ENCODE measurements around the gene CCL17.
"Not testable (repeated sequence)": the region's sequence is repeated elsewhere in the genome, so short reads cannot be mapped to it uniquely, and the experiment has no call there.

CCL17 gene

DNA sequence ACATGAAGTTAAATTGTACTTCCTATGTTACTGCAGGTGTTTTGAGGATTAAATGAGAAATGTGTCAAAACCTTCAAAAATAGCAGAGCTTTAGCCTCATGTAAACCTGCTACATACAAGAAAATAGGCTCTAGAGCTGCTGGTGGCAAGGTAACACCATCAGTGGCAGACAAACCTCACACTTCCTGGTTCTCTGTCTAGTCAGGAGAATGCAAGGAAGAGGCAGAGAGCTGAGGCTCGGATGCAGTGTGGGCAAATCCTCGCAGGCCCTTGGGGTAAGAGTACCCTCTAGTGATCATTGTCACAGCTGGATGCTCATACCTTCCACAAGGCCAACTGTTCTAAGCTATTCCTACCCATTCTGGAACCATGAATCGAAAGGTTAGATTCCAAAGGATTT is 28.4 kb downstream of the CCL17 start:
- DNase-seq, result no peak

GRCh38 chr16:57434003-57434402 is 29.4 kb downstream of the CCL17 start:
- DNase-seq, result no peak

DNA sequence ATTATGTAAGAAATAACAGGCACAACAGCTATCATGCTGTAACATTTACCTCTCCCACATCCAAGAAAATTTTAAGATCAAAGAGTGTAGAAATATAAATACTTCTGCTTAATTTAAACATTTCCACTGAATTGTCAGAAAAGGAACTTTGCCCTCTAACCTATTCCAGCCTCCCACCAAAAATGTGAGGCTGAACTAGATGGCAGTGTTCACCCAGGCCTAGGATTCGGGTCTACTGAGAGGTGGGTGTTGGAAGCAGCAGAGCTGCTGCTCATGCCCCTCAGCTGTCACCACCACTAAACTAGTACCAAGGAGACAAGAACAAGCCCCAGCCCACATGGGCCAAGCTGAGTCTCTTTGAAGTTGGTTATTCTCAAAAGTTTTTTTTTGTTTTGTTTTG is 31.3 kb downstream of the CCL17 start:
- DNase-seq, result no peak

DNA sequence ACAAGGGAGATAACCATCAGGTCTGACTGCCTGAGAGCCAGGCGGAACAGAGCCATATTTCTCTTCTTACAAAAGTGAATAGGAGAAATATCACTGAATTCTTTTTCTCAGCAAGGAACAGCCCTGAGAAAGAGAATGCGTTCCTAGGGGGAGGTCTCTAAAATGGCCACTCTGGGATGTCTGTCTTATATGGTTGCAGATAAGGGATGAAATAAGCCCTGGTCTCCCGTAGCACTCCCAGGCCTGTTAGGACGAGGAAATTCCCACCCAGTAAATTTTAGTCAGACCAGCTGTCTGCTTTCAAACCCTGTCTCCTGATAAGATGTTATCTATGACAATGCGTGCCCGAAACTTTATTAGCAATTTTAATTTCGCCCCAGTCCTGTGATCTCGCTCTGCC is 35.4 kb downstream of the CCL17 start:
- DNase-seq, result not testable (repeated sequence)

DNA sequence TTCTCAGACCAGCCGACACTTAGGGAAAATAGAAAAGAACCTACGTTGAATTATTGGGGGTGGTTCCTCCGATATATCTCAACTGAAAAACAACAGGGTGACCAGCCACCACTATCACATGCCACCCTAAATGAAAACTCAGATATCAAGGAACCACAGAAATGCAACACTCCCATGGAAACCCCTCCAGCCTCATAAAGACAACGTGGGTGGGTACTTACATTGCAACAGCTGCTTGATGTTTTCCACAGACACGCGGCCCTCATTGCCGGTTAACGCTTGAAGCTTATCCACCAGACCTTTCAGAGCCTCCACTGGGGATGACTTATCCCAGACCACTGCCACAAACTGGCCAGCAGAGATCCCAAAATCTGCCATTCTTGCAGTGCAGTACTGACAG is 36.0 kb downstream of the CCL17 start:
- not testable (repeated sequence) for DNase-seq

DNA sequence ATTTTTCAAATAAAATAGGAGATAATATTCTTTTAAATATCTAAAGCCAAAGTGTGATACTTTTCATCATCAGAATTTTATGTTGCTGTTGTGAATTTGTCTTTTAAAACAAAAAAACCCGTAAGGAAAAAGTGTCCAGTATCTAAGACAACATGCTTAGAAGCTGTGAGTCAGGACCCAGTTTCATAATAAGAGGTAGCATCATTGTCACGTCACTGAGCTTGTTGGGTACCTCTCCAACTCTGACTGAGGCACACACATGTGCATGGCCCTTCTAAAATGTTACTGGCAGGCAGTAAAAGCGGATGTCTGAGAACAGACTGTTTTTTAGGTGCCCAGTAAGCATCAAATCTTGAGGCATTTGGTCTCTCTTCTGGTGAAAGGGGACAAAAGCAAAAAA is 40.1 kb downstream of the CCL17 start:
- DNase-seq, result no peak

GRCh38 chr16:57445510-57445909 is 40.9 kb downstream of the CCL17 start:
- no peak for DNase-seq

DNA sequence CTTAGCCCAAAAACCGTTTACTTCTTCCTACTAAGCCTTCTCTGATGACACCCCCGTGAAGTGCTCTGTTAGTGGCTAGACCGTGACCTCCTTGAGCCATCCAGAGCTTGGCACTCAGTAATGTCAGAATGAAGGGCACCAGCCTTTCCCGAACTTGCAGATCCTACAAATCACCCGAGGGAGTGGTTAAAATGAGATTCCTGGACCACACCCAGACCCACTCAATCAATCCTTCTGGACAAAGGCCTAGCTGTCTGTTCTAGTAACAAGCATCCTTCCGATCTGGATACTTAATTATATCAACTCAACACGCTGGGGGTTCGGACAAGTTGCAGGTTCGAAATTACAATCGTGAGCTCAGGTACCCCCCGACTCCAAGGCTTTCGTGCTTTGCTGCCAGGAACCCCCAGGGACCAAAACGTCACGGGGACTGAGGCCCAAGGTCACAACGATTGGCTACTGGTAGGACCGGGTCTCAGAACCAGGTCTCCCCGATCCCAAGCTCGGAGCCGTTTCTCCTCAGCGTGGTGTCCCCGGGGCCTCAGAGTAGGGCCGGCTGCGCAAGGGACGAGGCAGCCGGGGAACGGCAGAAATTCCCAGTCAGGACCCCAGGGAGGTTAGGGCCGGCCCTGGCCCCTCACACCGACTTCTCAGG is 42.1 kb downstream of the CCL17 start:
- peak in 1 of 2 donors; percentile 34 for DNase-seq

- peak; percentile 94 to 96 for DNase-seq
Observed at GRCh38 chr16:57447186-57447962, 42.8 kb downstream of the CCL17 start, which contains the start of the genes CIAPIN1 and COQ9. Gene CIAPIN1, minus strand, starts transcription at chr16:57447385. Its CDS starts 6,457 bp downstream, at chr16:57440928. Gene COQ9, plus strand, starts transcription at chr16:57447479. Its CDS starts 27 bp downstream, at chr16:57447506.

DNA sequence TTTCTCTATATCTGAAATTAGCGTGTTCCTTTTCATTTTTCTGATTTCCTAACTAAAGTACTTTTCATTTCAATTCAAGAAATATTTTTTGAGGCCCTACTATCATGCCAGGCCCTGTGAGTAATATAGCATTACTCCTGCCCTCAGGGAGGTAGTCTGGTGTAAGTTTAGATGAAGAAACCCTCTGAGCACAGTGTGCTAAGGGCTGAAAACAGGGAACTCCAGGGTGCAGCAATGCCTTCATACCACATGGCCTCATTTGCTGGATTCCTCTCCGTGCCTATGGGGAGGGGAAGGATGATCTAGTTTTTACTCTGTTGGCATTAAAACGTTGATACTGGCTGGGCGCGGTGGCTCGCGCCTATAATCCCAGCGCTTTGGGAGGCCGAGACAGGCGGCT is 47.5 kb downstream of the CCL17 start:
- peak in 1 of 2 donors; percentile 8 for DNase-seq

DNA sequence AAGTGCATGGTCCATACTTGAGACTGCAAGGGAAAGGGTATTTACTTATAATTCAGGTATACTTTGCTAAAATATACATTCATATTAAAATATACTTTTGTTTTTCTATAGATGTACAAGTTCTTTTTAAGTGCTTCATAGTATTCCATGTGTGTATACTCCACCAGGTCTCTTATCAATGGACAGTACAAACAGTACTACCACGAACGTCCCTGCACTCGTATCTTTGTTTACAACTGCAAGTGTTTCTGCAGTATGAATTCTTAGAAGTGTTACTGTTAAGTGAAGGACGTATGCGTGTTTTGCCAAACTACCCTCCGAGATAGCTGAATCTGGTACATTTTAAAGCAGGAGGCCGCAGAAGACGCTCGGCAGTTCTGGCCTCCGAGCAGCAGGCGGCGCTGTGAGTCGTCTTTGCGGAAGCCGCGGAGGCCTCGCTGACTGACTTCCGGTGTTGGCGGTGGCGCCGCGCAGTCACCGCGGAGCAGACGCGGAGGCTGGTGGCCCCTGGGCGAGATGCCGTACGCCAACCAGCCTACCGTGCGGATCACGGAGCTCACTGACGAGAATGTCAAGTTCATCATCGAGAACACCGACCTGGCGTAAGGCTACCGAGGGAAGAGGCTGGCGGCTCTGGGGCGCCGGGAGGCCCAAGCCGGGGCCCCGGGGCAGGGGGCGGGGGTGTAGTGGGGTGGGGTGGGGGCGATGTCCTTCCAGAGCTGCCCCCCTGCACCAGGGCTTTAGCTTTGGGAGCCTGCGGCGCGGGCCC is 57.8 kb downstream of the CCL17 start, which contains the start of gene POLR2C:
Gene POLR2C (plus strand): TSS at position 471 of the 769 bp plus-strand sequence. CDS start 46 bp downstream, at position 517.
- DNase-seq, result peak; percentile 87 to 92

- DNase-seq, result peak; percentile 15 to 48
Observed at GRCh38 chr16:57462978-57463362, 58.4 kb downstream of the CCL17 start.

DNA sequence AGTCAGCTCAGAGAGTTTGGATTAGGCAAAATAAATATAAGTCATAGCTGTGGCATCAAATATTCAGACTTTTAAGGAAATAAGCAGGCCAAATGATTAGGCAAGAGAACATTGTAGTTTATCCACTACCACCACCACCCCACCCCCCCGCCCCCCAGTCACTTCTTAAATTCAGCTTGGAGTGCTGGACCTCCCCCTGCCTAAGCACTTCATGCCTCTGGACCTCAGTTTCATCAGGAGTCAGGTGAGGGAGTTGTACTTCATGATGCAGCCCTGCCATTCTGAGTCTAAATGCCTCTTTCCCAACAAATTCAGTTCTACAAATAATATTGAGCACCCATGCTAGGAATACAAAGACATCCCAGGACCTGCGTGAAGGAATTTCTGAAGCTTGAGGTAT is 60.0 kb downstream of the CCL17 start:
- no peak for DNase-seq

Data from inflammatory macrophage (primary cell).